ENCODE data around the gene TRIM63. TPM values are rescaled to one million over a fixed set of nuclear protein-coding genes. Genes with fewer than 3 reads are reported as not detected.

The TRIM63 gene
- total and polyA plus RNA-seq, 9 of the 15 experiments (the other 6 are each of a cell fraction or from before 2014, with no cell fraction given) = 0.08 to 0.57 (median 0.36) TPM

DNA sequence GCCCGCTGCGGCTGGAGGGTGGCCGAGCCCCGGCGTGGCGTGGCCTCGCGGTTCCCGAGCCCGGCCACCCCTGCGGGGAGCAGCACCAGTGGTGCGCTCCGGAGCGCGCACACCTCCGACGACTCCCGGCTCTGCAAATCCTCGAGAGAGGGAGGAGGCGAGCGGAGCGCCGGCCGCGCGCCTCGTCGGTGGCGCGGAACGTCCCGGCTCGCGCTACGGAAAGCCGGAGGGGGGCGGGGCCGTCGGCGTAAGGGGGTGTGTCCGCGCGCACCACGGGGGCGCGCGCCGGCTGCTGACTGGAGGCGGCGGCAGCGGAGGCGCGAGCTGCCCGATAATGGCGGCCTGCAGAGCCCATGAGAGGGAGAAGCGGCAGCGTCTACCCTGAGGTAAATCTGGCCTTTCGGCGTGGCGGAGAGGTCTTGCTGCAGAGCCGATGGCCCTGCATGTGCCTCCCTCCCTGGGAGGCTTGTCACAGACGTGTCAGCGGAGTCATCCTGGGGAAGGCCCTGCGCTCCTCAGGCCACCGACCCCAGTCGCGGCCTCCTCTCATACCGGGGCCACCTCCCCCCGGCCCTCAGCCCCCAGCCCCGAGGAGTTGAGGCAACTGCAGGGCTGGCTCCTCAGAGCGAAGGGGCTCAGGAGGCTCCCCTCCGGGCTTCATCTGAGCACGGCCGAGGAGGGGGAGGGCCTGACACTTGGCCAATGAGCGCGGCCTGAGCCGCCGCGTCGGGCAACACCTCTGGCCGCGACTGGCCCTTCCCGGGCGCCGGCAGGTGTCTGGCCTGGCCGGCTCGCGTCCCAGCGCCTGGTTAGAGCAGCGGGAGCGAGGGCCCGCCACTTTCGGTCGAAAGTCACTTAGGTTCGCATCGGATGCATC lies 44.3 kb upstream of the TRIM63 start, which contains the start of gene PDIK1L (continued):
- TF ChIP-seq HDAC8 (tag; IDR thresholded peaks at IDR 0.05) (peak; percentile 48; the same call in 1 of the 2 replicates), SRSF7 (optimal IDR thresholded peaks at IDR 0.05; ENCODE audit: low read depth, low read length) (no peak), ZNF398 (CRISPR knock-in tag; IDR thresholded peaks at IDR 0.05) (no peak), HCFC1 (IDR thresholded peaks at IDR 0.05; ENCODE audit: low read depth, low read length) (peak; percentile 70), ETS2 (tag; IDR thresholded peaks at IDR 0.05; ENCODE audit: borderline replicate concordance, poor library complexity, severe bottlenecking) (no peak), BDP1 (IDR thresholded peaks at IDR 0.05; ENCODE audit: insufficient read depth, insufficient read length) (no peak), ZNF644 (tag; IDR thresholded peaks at IDR 0.05; ENCODE audit: low read depth) (no peak; the same call in 1 of the 2 replicates), ARID3B (CRISPR knock-in tag; IDR thresholded peaks at IDR 0.05; ENCODE audit: borderline replicate concordance) (0 out of 2 replicates have a peak, but pooled peaks have one; percentile 78), RBM17 (IDR thresholded peaks at IDR 0.05; ENCODE audit: borderline replicate concordance, low read depth, low read length) (no peak), SRSF3 (IDR thresholded peaks at IDR 0.05; ENCODE audit: insufficient read depth, low read length) (no peak), FUS (optimal IDR thresholded peaks at IDR 0.05; ENCODE audit: low read depth, low read length) (no peak), GMEB1 (CRISPR knock-in tag; IDR thresholded peaks at IDR 0.05) (peak; percentile 96), TOE1 (IDR thresholded peaks at IDR 0.05; ENCODE audit: borderline replicate concordance) (no peak), TOE1 (CRISPR knock-in tag; IDR thresholded peaks at IDR 0.05; ENCODE audit: borderline replicate concordance, low read depth) (no peak)
- TF ChIP-seq, protein P1, sequence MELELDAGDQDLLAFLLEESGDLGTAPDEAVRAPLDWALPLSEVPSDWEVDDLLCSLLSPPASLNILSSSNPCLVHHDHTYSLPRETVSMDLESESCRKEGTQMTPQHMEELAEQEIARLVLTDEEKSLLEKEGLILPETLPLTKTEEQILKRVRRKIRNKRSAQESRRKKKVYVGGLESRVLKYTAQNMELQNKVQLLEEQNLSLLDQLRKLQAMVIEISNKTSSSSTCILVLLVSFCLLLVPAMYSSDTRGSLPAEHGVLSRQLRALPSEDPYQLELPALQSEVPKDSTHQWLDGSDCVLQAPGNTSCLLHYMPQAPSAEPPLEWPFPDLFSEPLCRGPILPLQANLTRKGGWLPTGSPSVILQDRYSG (tag; conservative IDR thresholded peaks at IDR 0.05; ENCODE audit: low read depth) = no peak
- TF ChIP-seq, protein P2, sequence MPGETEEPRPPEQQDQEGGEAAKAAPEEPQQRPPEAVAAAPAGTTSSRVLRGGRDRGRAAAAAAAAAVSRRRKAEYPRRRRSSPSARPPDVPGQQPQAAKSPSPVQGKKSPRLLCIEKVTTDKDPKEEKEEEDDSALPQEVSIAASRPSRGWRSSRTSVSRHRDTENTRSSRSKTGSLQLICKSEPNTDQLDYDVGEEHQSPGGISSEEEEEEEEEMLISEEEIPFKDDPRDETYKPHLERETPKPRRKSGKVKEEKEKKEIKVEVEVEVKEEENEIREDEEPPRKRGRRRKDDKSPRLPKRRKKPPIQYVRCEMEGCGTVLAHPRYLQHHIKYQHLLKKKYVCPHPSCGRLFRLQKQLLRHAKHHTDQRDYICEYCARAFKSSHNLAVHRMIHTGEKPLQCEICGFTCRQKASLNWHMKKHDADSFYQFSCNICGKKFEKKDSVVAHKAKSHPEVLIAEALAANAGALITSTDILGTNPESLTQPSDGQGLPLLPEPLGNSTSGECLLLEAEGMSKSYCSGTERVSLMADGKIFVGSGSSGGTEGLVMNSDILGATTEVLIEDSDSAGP (CRISPR knock-in tag; IDR thresholded peaks at IDR 0.05) = no peak
- TF ChIP-seq, protein P3, sequence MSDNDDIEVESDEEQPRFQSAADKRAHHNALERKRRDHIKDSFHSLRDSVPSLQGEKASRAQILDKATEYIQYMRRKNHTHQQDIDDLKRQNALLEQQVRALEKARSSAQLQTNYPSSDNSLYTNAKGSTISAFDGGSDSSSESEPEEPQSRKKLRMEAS (CRISPR knock-in tag; IDR thresholded peaks at IDR 0.05) = no peak
